Transverse colon (tissue), 4 donors: ENCODE measurements around the gene TEAD3.

Source experiments
- POLR2A ChIP-seq: fragments of 450-650 bp; IDR thresholded peaks from one replicate; pipeline ENCODE4 v1.6.1; 2016; ENCODE audit warnings: antibody characterized with exemption, mild to moderate bottlenecking, moderate library complexity
- POLR2AphosphoS5 ChIP-seq, 3 donors: sonication (generic); formaldehyde crosslinking; IDR thresholded peaks; one replicate each; pipeline ENCODE4 v1.6.1; 2016; ENCODE audit warnings: antibody characterized with exemption in 3 of 3
- TF ChIP-seq, protein P1 (sequence below), 5 experiments: fragments of 200-600 bp in 3 of 5; fragments of 450-650 bp in 2 of 5; sonication (generic) in 3 of 5; IDR thresholded peaks; 1 replicate in 2 of 5; 2 replicates in 3 of 5; pipeline ENCODE4 v1.5.1; 2016 to 2017; ENCODE audit warnings: antibody characterized with exemption in 5 of 5, inconsistent platforms in 3 of 5, mild to moderate bottlenecking in 2 of 5, moderate library complexity in 1 of 5

- TF ChIP-seq, protein P1, sequence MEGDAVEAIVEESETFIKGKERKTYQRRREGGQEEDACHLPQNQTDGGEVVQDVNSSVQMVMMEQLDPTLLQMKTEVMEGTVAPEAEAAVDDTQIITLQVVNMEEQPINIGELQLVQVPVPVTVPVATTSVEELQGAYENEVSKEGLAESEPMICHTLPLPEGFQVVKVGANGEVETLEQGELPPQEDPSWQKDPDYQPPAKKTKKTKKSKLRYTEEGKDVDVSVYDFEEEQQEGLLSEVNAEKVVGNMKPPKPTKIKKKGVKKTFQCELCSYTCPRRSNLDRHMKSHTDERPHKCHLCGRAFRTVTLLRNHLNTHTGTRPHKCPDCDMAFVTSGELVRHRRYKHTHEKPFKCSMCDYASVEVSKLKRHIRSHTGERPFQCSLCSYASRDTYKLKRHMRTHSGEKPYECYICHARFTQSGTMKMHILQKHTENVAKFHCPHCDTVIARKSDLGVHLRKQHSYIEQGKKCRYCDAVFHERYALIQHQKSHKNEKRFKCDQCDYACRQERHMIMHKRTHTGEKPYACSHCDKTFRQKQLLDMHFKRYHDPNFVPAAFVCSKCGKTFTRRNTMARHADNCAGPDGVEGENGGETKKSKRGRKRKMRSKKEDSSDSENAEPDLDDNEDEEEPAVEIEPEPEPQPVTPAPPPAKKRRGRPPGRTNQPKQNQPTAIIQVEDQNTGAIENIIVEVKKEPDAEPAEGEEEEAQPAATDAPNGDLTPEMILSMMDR (IDR thresholded peaks at IDR 0.05) = no peak
- TF ChIP-seq POLR2A (no peak), POLR2AphosphoS5 (IDR thresholded peaks at IDR 0.05) (no peak)
Measured at GRCh38 chr6:35451354-35452182, 45.3 kb downstream of the TEAD3 start.
